NT2/D1 (cell line): ENCODE data around the gene ASL.
"Not testable (repeated sequence)": the region's sequence is repeated elsewhere in the genome, so short reads cannot be mapped to it uniquely, and the experiment has no call there.

Source experiments
- DNase-seq: peaks from one replicate; pipeline ENCODE4 v3.0.0-alpha.2; 2011; ENCODE audit warnings: low read depth, low spot score
- H3K27me3 ChIP-seq: 2 replicates; pipeline ENCODE4 v1.6.0; 2011; ENCODE audit warnings: mild to moderate bottlenecking; ENCODE audit not compliant: insufficient read length, insufficient read depth
- H3K36me3 ChIP-seq: 2 replicates; pipeline ENCODE4 v1.6.1; 2011; ENCODE audit warnings: mild to moderate bottlenecking, low read length, mixed read lengths; ENCODE audit not compliant: insufficient read depth, insufficient read length
- H3K4me1 ChIP-seq: 2 replicates; pipeline ENCODE4 v1.5.1; 2011; ENCODE audit not compliant: insufficient read depth, insufficient read length
- H3K4me3 ChIP-seq: 2 replicates; pipeline ENCODE4 v1.5.1; 2011; ENCODE audit warnings: low read depth; ENCODE audit not compliant: insufficient read length
- H3K9ac ChIP-seq: 2 replicates; pipeline ENCODE4 v1.6.0; 2011; ENCODE audit warnings: low read depth; ENCODE audit not compliant: insufficient read length
- H3K9me3 ChIP-seq: 2 replicates; pipeline ENCODE4 v1.5.1; 2011; ENCODE audit warnings: mild to moderate bottlenecking, low read length; ENCODE audit not compliant: insufficient read depth
- SUZ12 ChIP-seq: IDR thresholded peaks from 2 replicates; pipeline ENCODE4 v1.6.1; 2011; ENCODE audit not compliant: insufficient read length, insufficient read depth; ENCODE audit errors: extremely low read depth
- YY1 ChIP-seq: IDR thresholded peaks from 2 replicates; pipeline ENCODE4 v1.6.1; 2011; ENCODE audit not compliant: insufficient read length, insufficient read depth
- ZNF274 ChIP-seq: IDR thresholded peaks from 2 replicates; pipeline ENCODE4 v1.6.1; 2011; ENCODE audit warnings: mild to moderate bottlenecking, low read depth, low read length

ASL gene

DNA sequence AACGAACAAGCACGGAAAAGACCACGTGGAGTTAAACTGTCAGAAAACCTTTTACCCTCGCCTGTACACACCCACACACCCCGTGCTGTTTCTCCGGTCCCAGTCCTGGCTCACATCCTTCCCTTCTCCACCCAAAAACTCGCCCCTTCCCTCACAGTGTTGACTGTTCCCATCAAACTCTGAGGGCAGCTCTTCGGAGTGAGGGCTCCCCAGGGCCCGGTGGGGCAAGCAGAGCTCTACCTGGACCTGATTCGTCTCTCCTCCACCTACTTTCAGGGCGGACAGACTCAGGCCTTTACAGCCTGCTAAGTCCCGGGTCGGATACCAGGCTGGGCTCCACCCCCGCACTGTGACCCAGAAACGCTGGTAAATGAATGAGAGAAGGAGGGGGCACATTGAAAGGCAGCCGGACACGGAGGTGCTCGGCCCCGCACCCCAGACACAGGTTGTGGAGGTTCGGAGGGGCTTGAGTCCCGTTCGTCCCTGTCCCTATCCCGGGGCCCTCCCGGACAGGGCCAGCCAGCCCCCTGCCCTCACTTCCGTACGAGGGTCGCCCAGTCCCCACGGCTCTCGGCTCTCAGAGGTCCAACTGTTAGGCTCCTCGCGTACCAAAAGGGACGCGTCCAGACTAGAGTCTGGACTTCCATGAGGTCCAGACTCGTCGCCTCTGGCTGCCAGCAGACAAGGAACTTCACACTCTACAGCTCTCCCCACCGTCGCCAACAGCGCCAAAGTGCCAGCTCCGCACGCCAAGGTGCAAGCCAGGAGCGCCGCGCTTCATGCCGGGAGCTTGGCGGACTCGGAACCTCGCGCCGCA lies 31.7 kb upstream of the ASL start:
- H3K4me3 ChIP-seq = peak overlapping the region; percentile 20
- TF ChIP-seq ZNF274 = no peak
- TF ChIP-seq YY1 = no peak
- TF ChIP-seq SUZ12 = no peak
- peak; percentile 28 for DNase-seq

DNA sequence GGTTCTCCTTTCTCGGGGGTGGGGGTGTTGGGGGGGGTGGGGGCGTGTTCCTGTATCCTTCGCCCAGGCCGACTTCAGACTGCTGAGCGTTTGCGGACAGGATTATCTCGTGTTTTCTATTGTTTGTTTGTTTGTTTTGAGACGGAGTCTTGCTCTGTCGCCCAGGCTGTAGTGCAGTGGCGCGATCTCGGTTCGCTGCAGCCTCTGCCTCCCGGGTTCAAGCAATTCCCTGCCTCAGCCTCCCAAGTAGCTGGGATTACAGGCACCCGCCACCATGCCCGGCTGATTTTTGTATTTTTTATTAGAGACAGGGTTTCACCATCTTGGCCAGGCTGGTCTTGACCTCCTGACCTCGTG lies 31.1 kb upstream of the ASL start:
- not testable (repeated sequence) for H3K9ac ChIP-seq, DNase-seq, H3K27me3 ChIP-seq, H3K9me3 ChIP-seq, H3K36me3 ChIP-seq, H3K4me1 ChIP-seq, H3K4me3 ChIP-seq

More for the DNA sequence above, 31.7 kb upstream of the ASL start:
- no peaks in the 10 kb centered on the region for H3K36me3 ChIP-seq
- H3K27me3 ChIP-seq = peaks cover 10% of the 10 kb centered on the region
- peaks cover 6% of the 10 kb centered on the region for H3K4me1 ChIP-seq
- H3K9ac ChIP-seq = peak overlapping the region; percentile 62
- H3K9me3 ChIP-seq = no peaks in the 10 kb centered on the region

DNA sequence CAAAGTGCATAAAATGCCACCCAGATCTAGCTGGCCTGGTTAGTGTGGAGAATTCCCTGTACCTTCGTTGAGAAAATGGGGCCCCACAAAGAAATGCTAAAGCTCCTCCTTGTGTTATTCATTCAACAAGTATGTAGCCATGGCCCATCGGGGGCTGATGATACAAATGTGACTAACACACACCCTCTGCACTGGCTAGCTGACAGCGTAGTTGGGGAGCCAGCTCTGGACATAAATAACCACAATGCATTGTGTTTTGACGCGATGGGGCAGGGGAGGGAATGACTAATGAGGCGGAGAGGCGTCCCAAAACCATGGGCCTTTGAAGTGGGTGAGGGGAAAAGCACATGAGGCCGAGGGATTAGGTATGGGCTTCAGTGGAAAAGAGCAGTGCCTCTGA lies 28.2 kb upstream of the ASL start:
- Histone ChIP-seq H3K4me3 (no peak overlapping the region), H3K9ac (no peak overlapping the region), H3K9me3 (no peaks in the 10 kb centered on the region), H3K4me1 (peaks cover 12% of the 10 kb centered on the region), H3K36me3 (no peaks in the 10 kb centered on the region), H3K27me3 (peaks cover 10% of the 10 kb centered on the region)
- TF ChIP-seq SUZ12 (no peak), YY1 (no peak), ZNF274 (no peak)
- no peak for DNase-seq

DNA sequence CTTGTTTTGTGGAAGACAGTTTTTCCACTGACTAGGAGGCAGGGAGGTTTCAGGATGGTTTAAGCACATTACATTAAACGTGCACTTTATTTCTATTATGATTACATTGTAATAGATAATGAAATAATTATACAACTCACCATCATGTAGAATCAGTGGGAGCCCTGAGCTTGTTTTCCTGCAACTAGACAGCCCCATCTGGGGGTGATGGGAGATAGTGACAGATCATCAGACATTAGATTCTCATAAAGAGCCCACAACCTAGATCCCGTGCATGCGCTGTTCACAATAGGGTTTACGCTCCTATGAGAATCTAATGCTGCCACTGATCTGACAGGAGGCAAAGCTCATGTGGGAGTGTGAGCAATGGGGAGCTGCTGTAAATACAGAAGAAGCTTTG lies 25.7 kb upstream of the ASL start:
- H3K27me3 ChIP-seq, H3K9me3 ChIP-seq, H3K4me3 ChIP-seq, DNase-seq, H3K36me3 ChIP-seq, H3K4me1 ChIP-seq: not testable (repeated sequence)
- peak overlapping the region; percentile 25 for H3K9ac ChIP-seq

DNA sequence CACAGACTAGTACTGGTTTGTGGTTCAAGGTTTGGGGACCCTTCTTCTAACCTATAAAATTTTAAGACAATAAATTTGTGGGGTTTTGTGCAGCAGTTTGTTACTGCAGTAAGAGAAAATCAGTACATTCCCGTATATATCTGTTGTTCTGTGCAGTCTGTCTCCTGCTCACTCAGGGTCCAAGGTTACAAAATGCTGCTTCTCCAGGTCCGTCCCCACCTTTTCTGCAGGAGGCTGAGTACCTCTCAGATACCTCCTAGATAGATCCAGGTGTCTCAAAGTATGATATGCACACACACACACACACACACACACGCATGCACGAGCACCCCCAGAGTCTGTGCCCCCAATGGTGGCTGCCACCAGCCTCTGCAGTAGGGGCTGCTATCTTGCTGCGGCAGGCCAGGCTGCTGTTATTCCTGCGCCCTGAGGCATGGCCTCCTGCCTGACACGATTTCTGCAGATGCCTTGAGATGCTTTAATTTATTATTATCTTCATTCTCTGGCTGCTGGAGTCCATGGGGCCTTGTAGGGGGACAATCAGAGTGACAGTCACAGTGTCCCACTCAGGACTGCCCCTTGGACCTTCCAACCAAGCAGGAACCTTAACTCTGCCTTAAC lies 25.2 kb upstream of the ASL start:
- Histone ChIP-seq H3K9ac (peak overlapping the region; percentile 25), H3K4me1 (peaks cover 10% of the 10 kb centered on the region)
- TF ChIP-seq SUZ12 (no peak), ZNF274 (no peak), YY1 (no peak)

DNA sequence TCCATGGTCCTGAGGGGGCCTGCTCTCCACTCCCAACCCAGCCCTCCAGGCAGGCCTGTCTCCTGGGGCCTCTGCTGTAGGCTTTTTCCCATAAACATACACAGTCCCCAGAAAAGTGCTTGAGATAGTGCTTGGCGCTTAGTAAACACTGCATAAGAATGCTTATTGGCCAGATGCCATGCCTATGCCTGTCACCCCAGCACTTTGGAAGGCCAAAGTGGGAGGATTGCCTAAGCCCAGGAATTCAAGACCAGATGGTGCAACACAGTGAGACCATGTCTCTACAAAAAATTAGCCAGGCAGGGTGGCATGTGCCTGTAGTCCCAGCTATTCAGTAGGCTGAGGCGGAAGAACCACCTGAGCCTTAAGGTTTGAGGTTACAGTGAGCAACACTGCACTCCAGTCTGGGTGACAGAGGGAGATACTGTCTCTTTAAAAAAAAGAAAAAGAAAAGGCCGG lies 24.6 kb upstream of the ASL start:
- Histone ChIP-seq H3K9ac (no peak overlapping the region), H3K4me3 (no peak overlapping the region), H3K9me3 (no peaks in the 10 kb centered on the region), H3K4me1 (peaks cover 10% of the 10 kb centered on the region), H3K27me3 (no peaks in the 10 kb centered on the region), H3K36me3 (no peaks in the 10 kb centered on the region)
- TF ChIP-seq YY1 (no peak), SUZ12 (no peak), ZNF274 (no peak)
- no peak for DNase-seq

More for the DNA sequence above, 25.2 kb upstream of the ASL start:
- DNase-seq = no peak
- Histone ChIP-seq H3K9me3 (no peaks in the 10 kb centered on the region), H3K4me3 (no peak overlapping the region), H3K36me3 (no peaks in the 10 kb centered on the region), H3K27me3 (no peaks in the 10 kb centered on the region)

DNA sequence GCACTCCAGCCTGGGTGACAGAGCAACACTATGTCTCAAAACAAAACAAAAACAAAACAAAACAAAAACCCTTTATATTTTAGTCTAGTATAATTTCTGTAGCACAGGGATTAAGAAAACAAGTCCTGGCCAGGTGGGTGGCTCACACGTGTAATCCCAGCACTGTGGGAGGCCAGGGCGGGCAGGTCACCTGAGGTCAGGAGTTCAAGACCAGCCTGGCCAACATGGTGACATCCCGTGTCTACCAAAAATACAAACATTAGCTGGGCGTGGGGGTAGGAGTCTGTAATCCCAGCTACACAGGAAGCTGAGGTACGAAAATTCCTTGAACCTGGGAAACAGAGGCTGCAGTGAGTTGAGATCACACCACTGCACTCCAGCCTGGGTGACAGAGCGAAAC lies 23.2 kb upstream of the ASL start:
- Histone ChIP-seq H3K27me3 (no peaks in the 10 kb centered on the region), H3K9ac (no peak overlapping the region), H3K9me3 (no peaks in the 10 kb centered on the region), H3K36me3 (no peaks in the 10 kb centered on the region), H3K4me3 (no peak overlapping the region), H3K4me1 (peaks cover 8% of the 10 kb centered on the region)
- DNase-seq = no peak
- TF ChIP-seq ZNF274 (no peak), SUZ12 (no peak), YY1 (no peak)

DNA sequence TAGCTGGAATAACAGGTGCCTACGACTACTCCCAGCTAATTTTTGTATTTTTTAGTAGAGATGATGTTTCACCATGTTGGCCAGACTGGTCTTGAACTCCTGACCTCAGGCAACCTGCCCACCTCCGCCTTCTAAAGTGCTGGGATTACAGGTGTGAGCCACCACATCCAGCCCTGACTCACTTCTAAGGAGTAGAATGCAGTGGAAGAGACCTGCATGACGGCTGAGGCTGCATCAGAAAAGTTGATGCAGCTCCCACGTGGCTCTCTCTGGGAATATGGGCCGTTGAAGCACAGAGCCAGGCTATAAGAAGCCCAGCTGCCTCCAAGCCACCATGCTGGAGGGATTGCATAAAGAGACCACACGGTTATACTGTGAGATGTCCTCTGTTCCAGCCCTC lies 21.6 kb upstream of the ASL start:
- Histone ChIP-seq H3K9me3 (no peaks in the 10 kb centered on the region), H3K4me1 (peaks cover 6% of the 10 kb centered on the region), H3K36me3 (no peaks in the 10 kb centered on the region), H3K27me3 (no peaks in the 10 kb centered on the region), H3K4me3 (no peak overlapping the region), H3K9ac (no peak overlapping the region)
- TF ChIP-seq ZNF274 (no peak), YY1 (no peak), SUZ12 (no peak)
- no peak for DNase-seq
